HL-60/S4 treated with retinoic acid at 250 ng/mL for 4 days and 3 days (cell line): ENCODE data around the gene CWC27.
"Not testable (repeated sequence)": the region's sequence is repeated elsewhere in the genome, so short reads cannot be mapped to it uniquely, and the experiment has no call there.

Experiments
- in situ Hi-C: fragments of 300-500 bp; cut with MboI; formaldehyde crosslinking; loops from 2 replicates; pipeline ENCODE4 v1.7.0; 2022; ENCODE audit warnings: low sequenced_read_pairs

Gene CWC27

GRCh38 chr5:64786372-64786771 lies 17.6 kb downstream of the CWC27 start:
- in situ Hi-C loops, result loop anchor here (25.0 kb wide), 1 partner anchor 149 kb away; no protein-coding TSS in a partner anchor

GRCh38 chr5:64788156-64788555 lies 19.4 kb downstream of the CWC27 start:
- in situ Hi-C loops, result loop anchor here (25.0 kb wide), 1 partner anchor 151 kb away; no protein-coding TSS in a partner anchor

- in situ Hi-C loops, result loop anchor here (25.0 kb wide), 1 partner anchor 152 kb away; no protein-coding TSS in a partner anchor
Observed at GRCh38 chr5:64789457-64789856, 20.7 kb downstream of the CWC27 start.

- in situ Hi-C loops, result loop anchor here (25.0 kb wide), 1 partner anchor 153 kb away; no protein-coding TSS in a partner anchor
Observed at GRCh38 chr5:64790210-64790609, 21.5 kb downstream of the CWC27 start.

DNA sequence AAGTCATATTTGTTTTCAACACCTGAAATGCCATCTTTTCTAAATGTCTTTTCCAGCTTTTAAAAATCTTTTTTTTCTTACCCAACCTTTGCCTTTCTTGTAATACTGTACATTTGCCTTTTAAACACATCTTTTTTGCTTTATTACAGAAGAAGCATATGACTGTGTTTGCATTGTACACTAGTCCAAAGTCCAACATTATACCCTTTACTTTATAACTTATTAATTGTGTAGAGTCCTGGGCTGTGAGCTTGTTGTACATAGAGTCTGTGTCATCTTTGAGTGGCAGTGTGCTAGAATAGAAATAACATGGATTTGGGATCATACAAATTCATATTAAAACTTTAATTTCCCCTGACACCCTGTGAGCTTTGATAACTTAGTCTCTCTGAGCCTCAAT lies 23.7 kb downstream of the CWC27 start:
- in situ Hi-C loops, result loop anchor here (25.0 kb wide), 1 partner anchor 155 kb away; no protein-coding TSS in a partner anchor

DNA sequence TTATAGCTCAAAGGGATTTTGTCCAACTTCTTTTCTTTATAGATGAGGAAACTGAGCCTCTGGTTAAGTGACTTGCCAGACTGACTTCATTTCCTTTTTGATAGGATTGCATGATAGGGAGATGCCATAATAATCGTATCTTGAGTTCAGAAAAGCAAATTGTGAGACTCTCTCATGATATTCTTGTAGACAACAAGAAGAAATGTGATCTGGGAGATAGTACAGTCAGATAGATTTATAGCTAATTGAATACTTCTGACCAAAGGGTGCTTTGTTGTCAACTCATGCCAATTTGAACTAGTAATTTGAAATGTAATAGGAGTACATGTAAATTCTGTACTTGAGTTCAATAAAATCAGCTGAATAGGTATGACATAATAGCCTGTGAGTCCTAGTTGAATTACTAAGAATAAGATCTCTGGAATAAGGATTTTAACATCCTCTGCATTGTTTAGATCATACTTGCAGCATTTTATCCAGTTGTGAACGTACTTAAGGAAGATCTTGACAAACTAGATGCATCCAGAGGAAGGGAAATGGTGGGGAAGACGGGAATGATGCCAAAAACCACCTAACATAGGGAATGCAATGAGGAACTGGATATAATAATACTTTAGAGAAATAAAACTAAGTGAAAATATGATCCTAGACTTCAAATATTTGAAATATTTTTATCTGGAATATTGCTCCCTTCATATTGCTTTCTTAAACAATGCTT lies 25.5 kb downstream of the CWC27 start:
- in situ Hi-C loops, result loop anchor here (25.0 kb wide), 1 partner anchor 157 kb away; no protein-coding TSS in a partner anchor

DNA sequence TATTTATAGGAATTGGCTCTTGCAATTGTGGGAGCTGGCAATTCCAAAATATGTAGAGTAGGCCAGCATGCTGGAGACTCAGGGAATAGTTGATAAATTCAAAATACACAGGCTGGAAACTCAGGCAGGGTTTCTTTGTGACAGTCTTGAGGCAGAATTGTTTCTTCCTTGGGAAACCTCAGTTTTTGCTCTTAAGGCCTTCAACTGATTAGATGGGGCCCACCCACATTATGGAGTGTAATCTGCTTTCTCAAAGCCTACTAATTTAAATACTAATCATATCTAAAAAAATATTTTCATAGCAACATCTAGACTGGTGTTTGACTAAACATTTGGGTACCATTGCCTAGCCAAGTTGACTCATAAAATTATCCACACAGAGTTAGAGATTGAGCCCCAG lies 27.6 kb downstream of the CWC27 start:
- in situ Hi-C loops, result loop anchor here (25.0 kb wide), 1 partner anchor 159 kb away; no protein-coding TSS in a partner anchor

- in situ Hi-C loops, result loop anchor here (25.0 kb wide), 1 partner anchor 686 kb away; the partner anchor contains the start of gene ADAMTS6
Observed at GRCh38 chr5:64800926-64801325, 32.2 kb downstream of the CWC27 start.

DNA sequence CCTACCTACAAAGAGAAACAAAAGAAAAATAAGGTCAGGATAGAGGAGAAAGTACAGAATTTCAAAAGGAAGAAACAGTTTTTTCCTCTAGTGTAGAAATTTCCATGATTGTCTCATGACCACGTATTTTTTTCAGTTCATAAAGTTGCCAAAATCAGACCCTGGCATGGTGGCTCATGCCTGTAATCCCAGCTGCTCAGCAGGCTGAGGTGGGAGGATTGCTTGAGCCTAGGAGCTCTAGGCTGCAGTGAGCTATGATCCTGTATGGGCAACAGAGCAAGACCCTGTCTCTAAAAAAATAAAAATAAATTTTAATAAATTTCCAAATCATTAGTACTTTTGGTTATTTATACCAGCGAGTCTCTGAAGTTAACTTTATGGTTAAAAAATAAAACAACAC lies 37.8 kb downstream of the CWC27 start:
- in situ Hi-C loops, result loop anchor here (25.0 kb wide), 1 partner anchor 681 kb away; the partner anchor contains the start of gene ADAMTS6

DNA sequence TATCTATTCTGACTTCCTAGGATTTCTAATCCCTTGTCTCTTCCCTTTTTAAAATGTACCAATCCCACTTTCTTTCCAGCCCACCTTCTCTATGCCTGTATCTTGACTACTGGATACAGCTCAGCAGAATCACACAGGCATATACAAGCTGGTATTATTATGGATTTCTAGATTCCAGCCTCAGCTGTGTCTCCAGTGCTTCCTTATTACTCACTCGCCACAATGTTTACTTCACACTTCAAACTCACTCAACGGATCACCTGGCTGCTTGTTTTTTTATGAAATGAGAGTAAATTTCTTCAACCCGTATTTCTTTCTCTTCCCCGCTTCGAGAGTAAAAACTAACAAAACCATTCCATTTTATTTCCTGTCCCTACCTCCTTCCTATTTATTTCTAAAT lies 38.8 kb downstream of the CWC27 start:
- in situ Hi-C loops, result loop anchor here (25.0 kb wide), 1 partner anchor 680 kb away; the partner anchor contains the start of gene ADAMTS6

DNA sequence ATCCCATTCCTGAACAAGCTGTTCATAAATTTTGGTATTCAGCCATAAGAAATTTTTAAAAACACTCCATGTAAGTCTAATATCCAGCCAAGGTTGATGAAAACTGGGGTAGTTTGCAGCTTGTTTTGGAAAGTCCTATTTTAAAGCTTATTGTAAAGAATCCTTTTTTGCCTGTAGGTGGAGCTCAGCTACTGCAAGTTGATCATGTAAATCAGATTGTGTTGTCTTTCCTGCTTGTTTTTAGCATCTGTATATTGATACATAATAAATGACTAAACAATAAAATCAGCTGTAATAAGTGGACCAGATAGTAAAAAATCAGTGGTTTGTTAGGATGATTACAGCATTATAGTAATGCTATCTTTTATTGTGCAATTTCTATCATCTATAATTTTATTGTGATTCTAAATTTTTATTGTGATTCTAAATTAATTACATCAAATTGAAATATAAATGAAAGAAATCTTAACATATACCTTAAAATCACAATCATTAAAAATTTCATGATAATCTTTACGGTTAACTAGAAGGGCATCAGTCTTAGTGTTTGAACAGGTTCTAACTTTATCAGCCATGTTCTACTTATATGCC lies 42.4 kb downstream of the CWC27 start:
- in situ Hi-C loops, result loop anchor here (25.0 kb wide), 1 partner anchor 676 kb away; the partner anchor contains the start of gene ADAMTS6

- in situ Hi-C loops, result loop anchor here (25.0 kb wide), 1 partner anchor 673 kb away; the partner anchor contains the start of gene ADAMTS6
Observed at GRCh38 chr5:64814073-64814472, 45.3 kb downstream of the CWC27 start.

GRCh38 chr5:64818245-64818644 lies 49.5 kb downstream of the CWC27 start:
- in situ Hi-C loops, result loop anchor here (25.0 kb wide), 1 partner anchor 669 kb away; the partner anchor contains the start of gene ADAMTS6

GRCh38 chr5:64819345-64819744 lies 50.6 kb downstream of the CWC27 start:
- in situ Hi-C loops, result loop anchor here (25.0 kb wide), 1 partner anchor 668 kb away; the partner anchor contains the start of gene ADAMTS6

DNA sequence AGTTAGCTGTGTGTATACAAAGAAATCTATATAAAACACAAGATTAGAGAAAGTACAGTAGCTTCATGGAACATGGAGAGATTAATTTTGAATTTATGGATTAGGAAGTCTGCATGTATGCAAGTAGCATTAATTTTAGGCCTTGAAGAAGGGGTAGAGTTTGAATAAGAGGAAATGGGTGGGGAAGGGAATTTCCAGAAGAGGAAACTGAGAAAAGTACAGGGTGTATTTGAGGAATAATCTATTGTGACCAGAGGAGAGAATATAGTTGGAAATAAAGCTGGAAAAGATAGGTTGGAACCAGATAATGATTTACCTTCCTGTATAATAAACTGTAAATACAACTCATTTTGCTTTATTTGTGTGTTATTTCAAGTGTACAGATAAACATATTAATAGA lies 53.6 kb downstream of the CWC27 start:
- in situ Hi-C loops, result loop anchor here (25.0 kb wide), 1 partner anchor 665 kb away; the partner anchor contains the start of gene ADAMTS6

- in situ Hi-C loops, result no loop called here
Observed at GRCh38 chr5:64826541-64826940, 57.8 kb downstream of the CWC27 start.

DNA sequence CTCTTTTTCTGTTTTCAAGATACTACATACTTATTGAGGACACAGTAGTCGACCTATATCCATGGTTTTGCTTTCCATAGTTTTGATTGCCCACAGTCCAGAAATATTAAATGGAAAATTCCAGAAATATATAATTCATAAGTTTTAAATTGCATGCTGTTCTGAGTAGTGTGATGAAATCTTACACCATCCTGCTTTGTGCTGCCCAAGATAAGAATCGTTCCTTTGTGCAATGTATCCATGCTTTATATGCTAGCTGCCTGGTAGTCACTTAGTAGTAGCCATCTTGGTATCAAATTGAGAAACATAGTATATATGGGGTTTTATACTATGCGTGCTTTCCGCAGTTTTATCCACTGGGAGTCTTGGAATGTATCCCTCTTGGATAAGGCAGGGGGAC lies 59.0 kb downstream of the CWC27 start:
- in situ Hi-C loops, result no loop called here

- in situ Hi-C loops, result not testable (repeated sequence)
Observed at GRCh38 chr5:64830650-64831049, 61.9 kb downstream of the CWC27 start.

DNA sequence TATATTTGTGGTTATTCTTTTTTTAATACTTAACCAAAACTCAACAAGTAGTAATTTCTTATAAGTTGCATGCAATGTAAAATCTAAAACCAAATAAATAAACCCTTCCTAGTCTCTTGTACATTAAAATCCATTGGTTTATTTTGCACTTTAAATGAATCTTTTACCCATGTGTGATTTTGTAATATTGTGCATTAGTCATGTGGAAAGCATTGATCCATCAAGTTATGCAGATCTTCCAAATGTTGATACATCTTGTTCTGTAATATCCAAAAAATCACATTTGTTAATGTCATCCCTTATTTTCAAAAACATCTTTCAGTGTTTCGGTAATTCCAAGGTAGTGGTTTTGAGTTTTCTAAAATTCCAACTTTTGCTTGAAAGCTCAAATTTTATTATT lies 63.3 kb downstream of the CWC27 start:
- in situ Hi-C loops, result no loop called here

DNA sequence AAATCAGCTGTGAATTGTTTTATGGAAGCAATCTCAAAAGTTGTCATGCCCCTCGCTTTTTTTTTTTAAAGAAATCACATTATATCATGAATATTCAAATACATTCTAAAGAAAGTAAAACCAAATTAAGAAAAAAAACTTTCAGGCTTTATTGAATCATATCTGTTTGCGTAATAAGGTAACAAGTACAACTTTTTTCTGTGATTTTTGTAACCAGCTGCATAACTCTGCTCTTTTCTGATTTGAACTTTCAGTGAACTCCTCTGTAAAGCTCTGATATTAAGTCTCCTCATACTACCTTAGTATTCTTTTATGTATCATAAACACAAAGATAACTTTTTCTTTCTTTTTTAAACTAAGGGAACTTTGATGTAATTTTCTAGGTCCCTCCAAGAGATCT lies 65.3 kb downstream of the CWC27 start:
- in situ Hi-C loops, result no loop called here

- in situ Hi-C loops, result no loop called here
Observed at GRCh38 chr5:64834611-64835010, 65.9 kb downstream of the CWC27 start.
